ENCODE results near the gene PRR33.

The PRR33 gene

GRCh38 chr11:1860108-1860507, 31.6 kb downstream of the PRR33 start:
- Histone ChIP-seq H3K36me3 (no peaks in the 10 kb centered on the region), H3K9me3 (no peaks in the 10 kb centered on the region), H3K4me1 (peaks cover 6% of the 10 kb centered on the region), H3K27me3 (no peaks in the 10 kb centered on the region), H3K4me3 (ENCODE audit: low read depth, low read length) (no peak overlapping the region)
- DNase-seq, result no peak
- no peak for TF ChIP-seq CTCF (IDR thresholded peaks at IDR 0.05; ENCODE audit: low read depth, low read length)

GRCh38 chr11:1859004-1859403, 32.7 kb downstream of the PRR33 start:
- TF ChIP-seq CTCF (IDR thresholded peaks at IDR 0.05; ENCODE audit: low read depth, low read length), result no peak
- no peak overlapping the region for H3K4me3 ChIP-seq (ENCODE audit: low read depth, low read length)
- DNase-seq, result no peak
- peaks cover 6% of the 10 kb centered on the region for H3K4me1 ChIP-seq
- H3K9me3 ChIP-seq, result no peaks in the 10 kb centered on the region
- no peaks in the 10 kb centered on the region for H3K36me3 ChIP-seq
- H3K27me3 ChIP-seq, result no peaks in the 10 kb centered on the region

- Histone ChIP-seq H3K36me3 (no peaks in the 10 kb centered on the region), H3K4me1 (peaks cover 4% of the 10 kb centered on the region), H3K4me3 (ENCODE audit: low read depth, low read length) (no peak overlapping the region), H3K9me3 (no peaks in the 10 kb centered on the region), H3K27me3 (no peaks in the 10 kb centered on the region)
- no peak for TF ChIP-seq CTCF (IDR thresholded peaks at IDR 0.05; ENCODE audit: low read depth, low read length)
- DNase-seq, result no peak
Observed at GRCh38 chr11:1858576-1858975, 33.1 kb downstream of the PRR33 start.

GRCh38 chr11:1858154-1858553, 33.5 kb downstream of the PRR33 start:
- H3K27me3 ChIP-seq, result no peaks in the 10 kb centered on the region
- H3K9me3 ChIP-seq, result no peaks in the 10 kb centered on the region
- no peak overlapping the region for H3K4me3 ChIP-seq (ENCODE audit: low read depth, low read length)
- H3K36me3 ChIP-seq, result no peaks in the 10 kb centered on the region
- H3K4me1 ChIP-seq, result no peaks in the 10 kb centered on the region
- no peak for TF ChIP-seq CTCF (IDR thresholded peaks at IDR 0.05; ENCODE audit: low read depth, low read length)
- DNase-seq, result no peak

GRCh38 chr11:1857064-1857463, 34.6 kb downstream of the PRR33 start:
- H3K9me3 ChIP-seq, result no peaks in the 10 kb centered on the region
- H3K4me3 ChIP-seq (ENCODE audit: low read depth, low read length), result no peak overlapping the region
- TF ChIP-seq CTCF (IDR thresholded peaks at IDR 0.05; ENCODE audit: low read depth, low read length), result no peak
- H3K4me1 ChIP-seq, result no peaks in the 10 kb centered on the region
- no peaks in the 10 kb centered on the region for H3K27me3 ChIP-seq
- DNase-seq, result no peak
- no peaks in the 10 kb centered on the region for H3K36me3 ChIP-seq

GRCh38 chr11:1856306-1857005, 35.2 kb downstream of the PRR33 start:
- DNase-seq, result no peak
- H3K36me3 ChIP-seq, result no peaks in the 10 kb centered on the region
- H3K27me3 ChIP-seq, result no peaks in the 10 kb centered on the region
- no peak for TF ChIP-seq CTCF (IDR thresholded peaks at IDR 0.05; ENCODE audit: low read depth, low read length)
- H3K4me3 ChIP-seq (ENCODE audit: low read depth, low read length), result no peak overlapping the region
- no peaks in the 10 kb centered on the region for H3K4me1 ChIP-seq
- no peaks in the 10 kb centered on the region for H3K9me3 ChIP-seq
